Tibial nerve (tissue), 3 donors: ENCODE measurements around the gene KMT2C.
"Not testable (repeated sequence)": the region's sequence is repeated elsewhere in the genome, so short reads cannot be mapped to it uniquely, and the experiment has no call there.

Experiments
- CTCF ChIP-seq, 5 experiments: fragments of 200-600 bp in 3 of 5; fragments of 450-650 bp in 2 of 5; sonication (generic) in 3 of 5; IDR thresholded peaks; one replicate each; pipeline ENCODE4 v1.5.1; 2016 to 2019; ENCODE audit warnings: antibody characterized with exemption in 5 of 5, mild to moderate bottlenecking in 3 of 5, moderate library complexity in 2 of 5
- POLR2A ChIP-seq, 2 donors: fragments of 450-650 bp; IDR thresholded peaks; one replicate each; pipeline ENCODE4 v1.6.1; 2017; ENCODE audit warnings: antibody characterized with exemption in 2 of 2, mild to moderate bottlenecking in 2 of 2, moderate library complexity in 2 of 2

GRCh38 chr7:152266859-152267258, 168.9 kb downstream of the KMT2C start:
- TF ChIP-seq CTCF, POLR2A (IDR thresholded peaks at IDR 0.05): not testable (repeated sequence)
